Activated CD4-positive, alpha-beta T cell treated with anti-CD3 and anti-CD28 coated beads, Interleukin-10, Interleukin-2, amounts not matched to agents 100 ng/mL and 50 ng/mL, durations not matched to agents 16 hours and 8 hours (primary cell): ENCODE results near the gene ASCL2.
"Not testable (repeated sequence)": the region's sequence is repeated elsewhere in the genome, so short reads cannot be mapped to it uniquely, and the experiment has no call there.

Experiments used
- DNase-seq: peaks from one replicate; pipeline ENCODE4 v3.0.0-alpha.2; 2020

Gene ASCL2

GRCh38 chr11:2296913-2297622 lies 26.7 kb upstream of the ASCL2 start:
- no peak for DNase-seq

GRCh38 chr11:2295971-2296912 lies 25.9 kb upstream of the ASCL2 start:
- no peak for DNase-seq

- no peak for DNase-seq
Measured at GRCh38 chr11:2294926-2295290, 24.5 kb upstream of the ASCL2 start.

GRCh38 chr11:2293984-2294925 lies 23.9 kb upstream of the ASCL2 start:
- no peak for DNase-seq

GRCh38 chr11:2293531-2293971 lies 23.2 kb upstream of the ASCL2 start:
- DNase-seq, result no peak

- no peak for DNase-seq
Measured at GRCh38 chr11:2290351-2290841, 20.0 kb upstream of the ASCL2 start.

- no peak for DNase-seq
Measured at GRCh38 chr11:2289859-2290258, 19.5 kb upstream of the ASCL2 start.

GRCh38 chr11:2289350-2289749 lies 19.0 kb upstream of the ASCL2 start:
- DNase-seq, result no peak

- DNase-seq, result no peak
Measured at GRCh38 chr11:2287091-2287490, 16.7 kb upstream of the ASCL2 start.

- not testable (repeated sequence) for DNase-seq
Measured at GRCh38 chr11:2286350-2286749, 16.0 kb upstream of the ASCL2 start.

- no peak for DNase-seq
Measured at GRCh38 chr11:2280208-2280607, 9.8 kb upstream of the ASCL2 start.

- DNase-seq, result no peak
Measured at GRCh38 chr11:2277933-2278523, 7.6 kb upstream of the ASCL2 start.

- DNase-seq, result no peak
Measured at GRCh38 chr11:2277008-2277346, 6.6 kb upstream of the ASCL2 start.

- no peak for DNase-seq
Measured at GRCh38 chr11:2276280-2277007, 6.1 kb upstream of the ASCL2 start.

GRCh38 chr11:2275334-2276279 lies 5.2 kb upstream of the ASCL2 start:
- DNase-seq, result no peak

GRCh38 chr11:2273771-2274170 lies 3.4 kb upstream of the ASCL2 start:
- DNase-seq, result no peak

GRCh38 chr11:2273311-2273710 lies 2.9 kb upstream of the ASCL2 start:
- DNase-seq, result no peak

- no peak for DNase-seq
Measured at GRCh38 chr11:2272946-2273280, 2.5 kb upstream of the ASCL2 start.

GRCh38 chr11:2272228-2272945 lies 2.0 kb upstream of the ASCL2 start:
- DNase-seq, result no peak
